ENCODE results near the gene AGRN.
"Not testable (repeated sequence)": the region's sequence is repeated elsewhere in the genome, so short reads cannot be mapped to it uniquely, and the experiment has no call there.

AGRN gene

DNA sequence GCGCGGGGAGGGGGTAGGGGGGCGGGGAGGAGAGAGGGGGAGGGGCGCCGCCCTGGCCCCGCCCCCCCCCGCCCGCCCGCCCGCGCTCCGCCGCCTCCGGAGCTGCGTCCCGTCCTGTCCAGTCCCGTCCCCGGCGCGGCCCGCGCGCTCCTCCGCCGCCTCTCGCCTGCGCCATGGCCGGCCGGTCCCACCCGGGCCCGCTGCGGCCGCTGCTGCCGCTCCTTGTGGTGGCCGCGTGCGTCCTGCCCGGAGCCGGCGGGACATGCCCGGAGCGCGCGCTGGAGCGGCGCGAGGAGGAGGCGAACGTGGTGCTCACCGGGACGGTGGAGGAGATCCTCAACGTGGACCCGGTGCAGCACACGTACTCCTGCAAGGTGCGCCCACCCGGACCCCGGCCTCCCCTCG is at the start of gene AGRN:
Gene AGRN (plus strand): TSS at position 121 of the 405 bp plus-strand sequence. CDS start 53 bp downstream, at position 174.
- DNase-seq (ENCODE audit: low read depth, low spot score) = no peak

DNA sequence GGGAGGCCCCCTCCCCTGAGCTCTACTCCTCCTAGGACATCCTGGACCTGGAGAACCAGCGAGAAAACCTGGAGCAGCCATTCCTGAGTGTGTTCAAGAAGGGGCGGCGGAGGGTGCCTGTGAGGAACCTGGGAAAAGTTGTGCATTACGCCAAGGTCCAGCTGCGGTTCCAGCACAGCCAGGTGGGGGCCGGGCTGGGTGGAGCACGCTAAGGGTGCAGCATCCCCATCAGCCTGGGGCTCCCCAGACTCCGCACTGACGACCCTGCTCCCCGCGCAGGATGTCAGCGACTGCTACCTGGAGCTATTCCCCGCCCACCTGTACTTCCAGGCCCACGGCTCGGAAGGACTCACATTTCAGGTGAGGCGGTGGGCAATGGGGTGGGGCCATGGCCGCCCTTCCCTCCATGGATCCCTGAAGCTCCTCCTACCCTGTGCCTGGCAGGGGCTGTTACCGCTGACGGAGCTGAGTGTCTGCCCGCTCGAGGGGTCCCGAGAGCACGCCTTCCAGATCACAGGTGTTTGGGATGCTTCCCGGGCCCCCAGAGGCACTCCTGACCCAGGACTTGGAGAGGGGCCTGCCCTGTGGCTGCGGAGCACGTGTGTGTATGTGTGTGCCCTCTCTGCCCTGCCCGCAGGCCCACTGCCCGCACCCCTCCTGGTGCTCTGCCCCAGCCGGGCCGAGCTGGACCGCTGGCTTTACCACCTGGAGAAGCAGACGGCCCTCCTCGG is 49.5 kb upstream of the AGRN start:
- DNase-seq (ENCODE audit: low read depth, low spot score) = no peak

- DNase-seq (ENCODE audit: low read depth, low spot score) = no peak
Measured at GRCh38 chr1:970973-971730, 48.8 kb upstream of the AGRN start.

DNA sequence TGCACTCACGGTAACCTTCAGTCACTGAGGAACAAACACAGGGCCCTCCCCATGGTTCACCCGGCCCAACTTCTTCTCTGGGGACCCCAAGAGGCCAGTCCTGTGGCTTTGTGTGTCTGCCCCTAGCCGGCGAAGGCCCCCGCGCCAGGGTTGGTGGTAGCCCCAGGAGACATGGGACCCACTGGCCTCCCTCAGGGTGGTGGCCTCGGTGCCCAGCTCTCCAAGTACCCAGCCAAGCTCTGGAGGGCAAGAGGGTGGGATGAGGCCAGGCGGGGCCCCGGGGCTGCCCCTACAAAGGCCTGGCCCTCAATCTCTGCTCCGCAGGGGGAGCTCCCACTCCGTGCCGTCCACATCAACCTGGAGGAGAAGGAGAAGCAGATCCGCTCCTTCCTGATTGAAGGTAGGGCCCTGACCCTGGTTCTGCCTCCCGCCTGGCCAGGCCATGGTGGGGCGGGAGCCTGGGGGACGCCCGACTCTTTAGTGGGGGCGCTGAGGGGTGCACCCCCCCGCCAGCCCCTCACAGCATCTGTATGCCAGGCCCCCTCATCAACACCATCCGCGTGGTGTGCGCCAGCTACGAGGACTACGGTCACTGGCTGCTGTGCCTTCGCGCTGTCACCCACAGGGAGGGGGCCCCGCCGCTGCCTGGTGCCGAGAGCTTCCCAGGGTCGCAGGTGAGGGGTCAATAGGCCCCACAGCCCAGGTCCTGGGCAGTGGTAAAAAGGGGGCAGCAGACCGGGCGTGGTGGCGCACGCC is 48.0 kb upstream of the AGRN start:
- DNase-seq (ENCODE audit: low read depth, low spot score) = no peak

DNA sequence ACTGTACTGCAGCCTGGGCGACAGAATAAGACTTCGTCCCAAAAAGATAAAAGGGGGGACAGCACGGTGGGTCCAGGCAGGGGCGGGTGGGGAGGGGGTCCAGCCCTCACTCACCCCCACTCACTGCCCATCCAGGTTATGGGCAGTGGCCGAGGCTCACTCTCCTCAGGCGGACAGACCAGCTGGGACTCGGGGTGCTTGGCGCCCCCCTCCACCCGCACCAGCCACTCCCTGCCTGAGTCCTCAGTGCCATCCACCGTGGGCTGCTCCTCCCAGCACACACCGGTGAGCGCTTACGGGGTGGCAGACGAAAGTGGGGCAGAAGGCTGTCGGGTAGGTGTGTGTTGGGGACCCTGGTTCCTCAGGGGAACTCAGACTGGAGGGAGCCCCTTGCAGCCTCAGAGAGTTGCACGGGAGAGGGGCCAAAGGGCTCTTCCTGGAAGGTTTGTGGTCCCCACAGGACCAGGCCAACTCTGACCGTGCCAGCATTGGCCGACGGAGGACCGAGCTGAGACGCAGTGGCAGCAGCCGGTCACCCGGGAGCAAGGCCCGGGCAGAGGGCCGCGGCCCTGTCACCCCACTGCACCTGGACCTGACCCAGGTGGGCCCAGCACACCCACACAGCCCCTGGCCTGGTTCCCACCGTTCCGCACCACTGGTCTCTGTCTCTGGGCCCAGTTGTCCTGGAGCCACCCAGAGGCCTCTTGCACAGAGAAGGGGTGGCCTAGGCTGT is 47.0 kb upstream of the AGRN start:
- no peak for DNase-seq (ENCODE audit: low read depth, low spot score)

DNA sequence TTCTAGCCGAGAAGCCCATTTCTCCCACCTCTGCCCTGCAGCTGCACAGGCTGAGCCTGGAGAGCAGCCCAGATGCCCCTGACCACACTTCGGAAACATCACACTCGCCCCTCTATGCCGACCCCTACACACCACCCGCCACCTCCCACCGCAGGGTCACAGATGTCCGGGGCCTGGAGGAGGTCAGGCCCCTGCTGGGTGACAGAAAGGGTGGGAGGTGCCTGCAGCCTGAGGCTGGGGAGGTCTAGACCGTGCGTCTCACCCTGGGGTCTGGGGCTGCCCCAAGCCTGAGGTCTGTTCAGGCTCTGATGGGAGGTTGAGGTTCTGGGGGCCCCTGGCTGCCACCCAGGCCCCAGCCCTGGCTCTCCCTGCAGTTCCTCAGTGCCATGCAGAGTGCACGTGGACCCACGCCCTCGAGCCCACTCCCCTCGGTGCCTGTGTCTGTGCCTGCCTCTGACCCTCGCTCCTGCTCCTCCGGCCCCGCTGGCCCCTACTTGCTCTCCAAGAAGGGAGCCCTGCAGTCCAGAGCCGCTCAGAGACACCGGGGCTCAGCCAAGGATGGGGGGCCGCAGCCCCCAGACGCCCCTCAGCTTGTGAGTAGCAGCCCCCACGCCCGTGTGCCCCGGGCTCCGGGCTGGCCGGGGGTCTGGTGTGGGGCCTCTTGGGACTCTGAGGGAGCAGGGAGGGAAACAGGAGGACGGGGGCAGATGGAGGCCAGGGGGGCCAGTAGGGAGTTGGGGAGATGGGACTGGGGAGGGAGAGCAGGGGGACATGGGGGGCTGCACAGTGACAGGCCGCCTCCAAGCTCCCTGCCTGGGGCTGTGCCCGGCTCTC is 46.2 kb upstream of the AGRN start:
- no peak for DNase-seq (ENCODE audit: low read depth, low spot score)

DNA sequence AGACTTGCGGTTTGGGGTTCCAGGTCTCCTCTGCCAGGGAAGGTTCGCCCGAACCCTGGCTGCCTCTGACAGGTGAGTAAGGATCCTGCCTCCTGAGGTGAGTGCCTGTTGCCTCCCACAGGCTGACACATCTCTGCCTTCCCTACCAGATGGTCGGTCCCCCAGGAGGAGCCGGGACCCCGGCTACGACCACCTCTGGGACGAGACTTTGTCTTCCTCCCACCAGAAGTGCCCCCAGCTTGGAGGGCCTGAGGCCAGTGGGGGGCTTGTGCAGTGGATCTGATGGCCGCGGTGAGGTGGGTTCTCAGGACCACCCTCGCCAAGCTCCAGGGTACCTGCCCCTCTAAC is 45.7 kb upstream of the AGRN start:
- DNase-seq (ENCODE audit: low read depth, low spot score) = no peak

DNA sequence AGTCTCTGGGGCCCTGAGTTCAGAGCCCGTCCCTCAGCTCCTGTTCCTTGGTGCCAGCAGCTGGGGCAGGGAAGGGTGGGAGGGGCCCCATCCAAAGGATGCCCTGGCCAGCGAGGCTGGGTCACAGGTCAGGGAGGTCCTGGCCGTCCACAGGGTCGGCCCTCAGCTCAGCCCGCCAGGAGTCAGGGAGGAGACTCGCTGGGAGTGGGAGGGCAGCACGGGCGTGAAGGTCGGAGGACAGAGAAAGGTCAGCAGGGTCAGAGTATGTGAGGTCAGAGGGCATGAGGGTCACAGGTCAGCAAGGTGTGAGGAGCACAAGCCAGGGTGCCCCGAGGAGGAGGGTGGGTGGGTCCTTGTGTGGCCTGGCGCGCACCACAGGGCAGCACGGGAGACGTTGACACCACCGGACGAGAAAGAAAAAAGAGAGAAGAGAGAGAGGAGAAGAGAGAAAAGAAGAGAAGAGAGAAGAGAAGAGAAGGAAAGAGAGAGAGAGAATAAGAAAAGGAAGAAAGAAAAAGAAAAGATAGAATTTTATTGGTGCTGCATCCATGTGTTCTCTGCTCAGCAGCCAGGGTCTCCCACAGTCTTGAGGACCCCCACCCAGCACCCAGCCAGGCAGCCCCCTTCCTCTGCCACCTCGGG is 45.1 kb upstream of the AGRN start:
- no peak for DNase-seq (ENCODE audit: low read depth, low spot score)

GRCh38 chr1:975365-975764 is 44.6 kb upstream of the AGRN start:
- DNase-seq (ENCODE audit: low read depth, low spot score) = no peak

- DNase-seq (ENCODE audit: low read depth, low spot score) = peak; percentile 23
Measured at GRCh38 chr1:975896-976683, 43.8 kb upstream of the AGRN start.

DNA sequence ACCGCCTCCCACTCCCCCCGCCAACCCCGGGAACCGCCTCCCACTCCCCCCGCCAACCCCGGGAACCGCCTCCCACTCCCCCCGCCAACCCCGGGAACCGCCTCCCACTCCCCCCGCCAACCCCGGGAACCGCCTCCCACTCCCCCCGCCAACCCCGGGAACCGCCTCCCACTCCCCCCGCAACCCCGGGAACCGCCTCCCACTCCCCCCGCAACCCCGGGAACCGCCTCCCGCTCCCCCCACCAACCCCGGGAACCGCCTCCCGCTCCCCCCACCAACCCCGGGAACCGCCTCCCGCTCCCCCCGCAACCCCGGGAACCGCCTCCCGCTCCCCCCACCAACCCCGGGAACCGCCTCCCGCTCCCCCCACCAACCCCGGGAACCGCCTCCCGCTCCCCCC is 43.1 kb upstream of the AGRN start:
- not testable (repeated sequence) for DNase-seq (ENCODE audit: low read depth, low spot score)

DNA sequence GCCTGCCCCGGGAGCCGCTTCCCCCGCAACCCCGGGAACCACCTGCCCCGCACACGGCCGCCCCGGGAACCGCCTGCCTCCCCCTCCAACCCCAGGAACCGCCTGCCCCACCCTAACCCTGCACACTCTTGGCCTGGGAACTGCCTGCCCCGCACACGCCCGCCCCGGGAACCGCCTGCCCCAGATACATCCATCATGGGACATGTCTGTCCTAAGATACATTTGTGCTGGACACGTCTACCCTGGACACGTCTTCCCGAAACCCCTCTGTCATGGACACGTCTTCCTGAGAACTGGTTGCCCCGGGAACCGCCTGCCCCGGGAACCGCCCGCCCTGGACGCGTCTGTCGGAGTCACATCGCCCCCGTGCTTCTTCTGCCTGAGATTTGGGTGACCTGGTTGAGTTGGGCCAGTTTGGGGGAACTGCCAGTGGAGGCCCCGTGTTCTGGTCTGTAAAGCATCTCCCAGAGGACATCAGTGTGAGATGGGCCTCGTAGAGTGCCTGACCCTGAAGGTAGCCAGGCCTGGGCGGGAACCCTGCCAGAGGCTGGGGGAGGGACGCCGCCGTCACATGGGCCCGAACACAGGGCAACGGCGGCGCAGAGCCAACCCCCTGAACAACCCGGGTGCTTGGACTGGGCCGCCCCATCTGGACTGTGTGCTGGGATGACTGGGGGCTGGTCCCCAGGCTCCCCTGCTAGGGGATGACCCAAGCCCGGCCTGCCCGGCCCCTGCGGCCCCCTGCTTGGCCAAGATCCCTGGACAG is 41.7 kb upstream of the AGRN start:
- no peak for DNase-seq (ENCODE audit: low read depth, low spot score)

DNA sequence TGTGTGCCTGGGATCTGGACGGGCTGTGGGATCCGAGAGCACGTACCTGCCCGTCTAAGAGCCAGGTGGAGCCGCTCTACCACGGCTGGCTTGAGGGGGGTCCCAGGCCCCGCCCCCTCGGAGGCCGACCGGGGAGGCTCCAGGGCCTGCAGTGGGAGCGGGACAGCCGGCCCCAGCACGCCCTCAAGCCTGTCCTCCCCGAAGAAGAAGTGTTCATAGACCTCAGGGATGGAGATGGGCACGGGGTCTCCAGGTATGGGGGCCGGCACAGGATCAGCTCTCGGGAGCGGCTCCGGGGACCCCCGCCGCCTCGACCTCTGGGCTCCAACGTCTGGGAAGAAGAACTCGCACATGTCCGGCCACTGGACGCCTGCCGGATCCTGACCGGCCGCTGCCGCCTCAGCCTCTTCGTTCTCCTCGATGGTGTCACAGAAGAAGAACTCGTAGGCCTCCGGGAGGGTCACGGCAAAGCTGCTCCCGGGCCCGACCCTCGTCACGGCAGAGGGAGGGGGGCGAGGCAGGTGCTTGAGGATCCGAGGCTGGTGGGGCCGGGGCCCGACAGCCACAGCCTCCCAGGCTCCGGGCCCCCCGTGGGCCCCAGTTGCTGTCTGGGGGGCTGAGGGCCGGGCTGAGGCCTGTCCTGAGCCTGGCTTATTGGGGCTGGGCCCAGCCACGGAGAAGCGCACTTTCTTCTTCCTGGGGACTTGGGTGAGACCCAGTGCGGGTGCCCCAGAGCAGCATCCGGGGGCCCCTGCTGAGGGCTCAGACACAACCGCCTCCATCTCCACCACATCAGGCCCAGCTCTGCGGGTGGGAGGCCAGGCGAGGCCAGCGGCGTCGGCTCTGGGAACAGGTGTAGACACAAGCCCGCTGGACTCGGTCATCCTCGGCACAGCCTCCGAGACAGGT is 40.8 kb upstream of the AGRN start:
- no peak for DNase-seq (ENCODE audit: low read depth, low spot score)

DNA sequence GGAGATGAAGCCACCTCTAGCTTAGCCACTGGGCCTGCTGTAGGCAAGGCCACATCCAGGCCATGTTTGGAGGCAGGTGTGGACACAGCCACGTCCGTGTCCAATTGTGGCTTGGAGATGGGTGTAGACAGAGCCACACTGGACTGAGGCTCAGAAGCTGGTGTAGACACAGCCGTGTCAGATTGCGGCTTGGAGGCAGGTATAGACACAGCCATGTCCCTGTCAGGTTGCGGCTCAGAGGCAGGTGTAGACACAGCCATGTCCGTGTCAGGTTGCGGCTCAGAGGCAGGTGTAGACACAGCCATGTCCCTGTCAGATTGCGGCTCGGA is 40.2 kb upstream of the AGRN start:
- DNase-seq (ENCODE audit: low read depth, low spot score) = no peak

- DNase-seq (ENCODE audit: low read depth, low spot score) = no peak
Measured at GRCh38 chr1:980137-980571, 39.8 kb upstream of the AGRN start.

DNA sequence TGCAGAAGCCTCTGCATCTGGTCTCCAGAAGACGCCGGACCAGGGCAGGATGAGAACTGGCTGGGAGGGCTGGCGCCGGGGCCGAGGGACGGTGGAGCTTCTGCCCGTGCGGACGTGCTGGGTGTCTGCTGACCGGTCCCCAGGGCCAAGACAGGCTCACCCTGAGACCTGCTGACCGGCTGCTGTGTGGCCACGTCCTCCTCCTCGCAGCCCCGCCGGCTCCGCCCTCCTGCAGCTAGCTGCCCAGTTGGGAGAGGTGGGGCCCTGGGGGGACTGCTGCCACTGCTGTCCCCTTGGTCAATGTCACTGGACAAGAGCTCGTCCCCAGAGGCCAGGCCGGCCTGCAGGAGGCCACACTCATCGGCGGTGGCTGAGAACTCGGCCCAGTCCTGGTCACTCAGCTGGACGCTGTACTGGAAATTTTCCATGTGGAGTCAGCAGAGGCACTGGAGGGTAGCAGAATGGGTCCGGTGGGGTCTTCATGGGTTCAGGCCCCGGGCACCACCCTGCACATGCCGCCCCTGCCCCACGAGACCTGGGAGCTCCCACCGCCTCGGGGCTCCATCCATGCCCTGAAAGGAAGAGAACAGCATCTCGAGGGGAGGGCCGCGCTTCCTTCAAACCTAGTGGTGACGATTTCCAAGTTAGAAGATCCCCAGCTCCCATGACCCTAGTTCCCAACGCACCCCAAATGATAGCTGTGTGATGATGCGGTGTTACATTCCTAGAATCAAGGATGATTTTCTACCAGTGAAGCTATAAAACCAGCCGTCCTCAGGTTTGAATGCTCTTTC is 39.1 kb upstream of the AGRN start:
- no peak for DNase-seq (ENCODE audit: low read depth, low spot score)

- DNase-seq (ENCODE audit: low read depth, low spot score) = no peak
Measured at GRCh38 chr1:981491-981954, 38.4 kb upstream of the AGRN start.

Data from activated CD4-positive, CD25-positive, alpha-beta regulatory T cell treated with anti-CD3 and anti-CD28 coated beads, Interleukin-2, amount 50 U/mL, for 16 hours (primary cell).